Cortex of kidney (tissue), 1 donor: ENCODE data around the gene ABCC4.

Experiments
- DNase-seq: peaks from one replicate; lab custom pipeline; 2025; lab: John Stamatoyannopoulos, UW

Gene ABCC4

DNA sequence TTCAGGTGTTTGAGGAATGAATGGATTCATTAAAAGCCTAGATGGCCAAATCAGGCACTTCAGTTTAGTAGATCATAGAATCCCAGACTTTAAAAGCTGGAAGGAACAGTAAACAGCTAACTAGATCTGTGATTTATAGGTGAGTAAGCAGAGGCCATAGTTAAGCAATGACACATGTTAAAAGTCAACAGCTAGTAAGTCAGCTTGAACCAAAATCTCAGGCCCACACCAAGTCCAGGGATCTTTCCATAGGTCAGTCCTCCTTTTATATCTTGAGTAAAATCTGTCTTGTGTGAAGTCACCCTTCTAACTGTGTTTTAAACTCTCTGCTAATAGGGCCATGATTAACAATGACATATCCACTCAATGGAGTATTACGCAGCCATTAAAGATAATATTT, 313.4 kb downstream of the ABCC4 start:
- no peak for DNase-seq

GRCh38 chr13:94987081-94987480, 314.2 kb downstream of the ABCC4 start:
- no peak for DNase-seq

DNA sequence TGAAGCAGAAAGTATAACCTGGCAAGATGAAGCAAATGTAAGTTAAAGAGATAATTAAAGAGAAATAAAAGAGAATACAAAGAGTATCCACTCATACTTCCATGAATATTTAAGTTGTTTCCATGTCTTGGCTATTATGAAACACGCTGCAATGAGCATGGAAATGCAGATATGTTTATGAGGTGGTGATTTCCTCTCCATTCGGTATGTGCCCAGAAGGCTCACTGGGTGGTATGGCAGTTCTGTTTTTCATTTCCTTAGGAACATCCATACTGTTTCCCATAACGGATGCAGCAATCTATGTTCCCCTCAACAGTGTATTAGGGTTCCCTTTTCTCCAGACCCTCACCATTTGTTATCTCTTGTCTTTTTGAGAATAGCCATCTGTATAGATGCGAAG, 316.3 kb downstream of the ABCC4 start:
- no peak for DNase-seq

DNA sequence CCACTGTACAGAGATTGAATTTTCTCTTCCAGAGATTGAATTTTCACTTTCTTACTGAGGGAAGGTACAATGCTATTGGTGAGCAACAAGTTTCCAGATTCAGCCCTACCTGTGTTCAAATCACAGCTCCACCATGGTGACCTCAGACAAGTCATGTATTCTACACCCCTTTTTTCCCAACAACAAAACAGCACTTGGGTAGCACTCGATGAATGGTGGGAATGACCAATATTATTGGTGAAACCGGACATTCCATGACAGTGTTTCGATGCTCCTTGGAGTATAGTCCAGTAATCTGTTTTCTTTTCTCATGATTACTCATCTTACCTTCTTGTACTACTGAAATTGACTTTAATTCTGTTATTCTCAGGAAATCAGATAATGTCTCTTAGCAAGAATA, 322.7 kb downstream of the ABCC4 start:
- no peak for DNase-seq

DNA sequence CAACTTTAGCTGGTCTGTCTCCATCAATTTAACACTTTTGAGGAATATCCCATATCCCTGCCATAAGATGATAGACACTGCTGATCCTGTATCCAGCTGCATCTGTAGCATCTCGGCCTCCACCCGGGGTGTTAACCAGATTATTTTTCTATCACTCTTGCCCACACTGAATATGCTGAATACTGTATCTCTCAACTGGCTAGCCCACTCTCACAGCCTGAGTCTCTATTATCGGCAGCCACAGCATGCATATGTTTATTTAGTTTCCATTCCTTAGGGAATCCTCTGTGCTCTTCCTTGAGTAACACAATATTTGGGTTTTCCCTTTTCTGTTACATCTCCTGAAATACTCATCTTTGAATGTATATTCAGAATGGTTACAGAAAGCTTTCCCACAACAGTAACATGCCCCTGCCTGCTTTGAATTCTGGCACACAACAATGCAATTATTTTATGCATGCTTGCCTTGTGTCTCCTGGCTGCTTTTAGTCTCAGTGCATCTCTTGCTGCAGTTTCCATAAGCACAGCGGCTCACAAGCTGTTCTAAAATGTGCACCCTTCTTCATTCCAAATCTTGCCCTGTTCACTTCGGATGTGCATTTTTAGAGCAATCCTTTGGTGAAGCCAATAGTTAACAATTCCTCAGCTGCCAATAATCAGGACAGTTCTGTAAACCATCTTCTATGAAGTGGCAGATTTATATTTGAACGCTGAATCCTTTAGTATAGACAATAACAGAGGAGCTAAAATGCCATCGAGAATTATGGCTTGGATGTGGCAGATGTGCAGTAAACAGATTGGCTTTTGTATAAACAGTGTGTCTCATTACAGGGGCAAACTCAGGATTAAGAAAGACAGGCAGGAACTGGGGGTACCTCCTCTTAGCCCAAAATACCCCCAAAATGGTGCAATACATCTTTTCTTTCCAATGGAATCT, 327.0 kb downstream of the ABCC4 start:
- no peak for DNase-seq

DNA sequence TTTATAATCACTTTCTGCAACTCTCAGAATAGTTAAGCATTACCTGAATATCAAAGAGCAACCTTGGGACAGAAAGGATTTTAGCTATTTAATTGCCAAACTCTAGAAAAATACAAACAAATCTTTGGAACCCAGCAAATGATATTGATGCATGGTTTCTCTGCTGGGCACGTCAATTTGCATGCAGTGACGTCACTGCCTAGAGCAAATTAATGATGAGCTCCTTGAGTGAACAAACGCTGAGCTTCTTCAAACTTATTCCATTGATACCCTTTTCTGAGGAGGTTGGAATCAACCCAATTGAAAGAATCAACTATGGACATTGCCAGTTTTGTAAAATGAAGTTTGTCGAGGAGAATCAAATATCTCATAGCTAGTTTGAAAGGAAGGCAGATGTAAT, 329.0 kb downstream of the ABCC4 start:
- no peak for DNase-seq
